Kidney capillary endothelial cell (primary cell): ENCODE measurements around the gene CAMK2D.
A peak's percentile ranks its signal among the peaks of the same experiment; 100 is the strongest.

ENCODE experiments used
- DNase-seq: peaks from one replicate; pipeline ENCODE4 v3.0.0-alpha.2; 2018; ENCODE audit warnings: low spot score

CAMK2D gene

DNA sequence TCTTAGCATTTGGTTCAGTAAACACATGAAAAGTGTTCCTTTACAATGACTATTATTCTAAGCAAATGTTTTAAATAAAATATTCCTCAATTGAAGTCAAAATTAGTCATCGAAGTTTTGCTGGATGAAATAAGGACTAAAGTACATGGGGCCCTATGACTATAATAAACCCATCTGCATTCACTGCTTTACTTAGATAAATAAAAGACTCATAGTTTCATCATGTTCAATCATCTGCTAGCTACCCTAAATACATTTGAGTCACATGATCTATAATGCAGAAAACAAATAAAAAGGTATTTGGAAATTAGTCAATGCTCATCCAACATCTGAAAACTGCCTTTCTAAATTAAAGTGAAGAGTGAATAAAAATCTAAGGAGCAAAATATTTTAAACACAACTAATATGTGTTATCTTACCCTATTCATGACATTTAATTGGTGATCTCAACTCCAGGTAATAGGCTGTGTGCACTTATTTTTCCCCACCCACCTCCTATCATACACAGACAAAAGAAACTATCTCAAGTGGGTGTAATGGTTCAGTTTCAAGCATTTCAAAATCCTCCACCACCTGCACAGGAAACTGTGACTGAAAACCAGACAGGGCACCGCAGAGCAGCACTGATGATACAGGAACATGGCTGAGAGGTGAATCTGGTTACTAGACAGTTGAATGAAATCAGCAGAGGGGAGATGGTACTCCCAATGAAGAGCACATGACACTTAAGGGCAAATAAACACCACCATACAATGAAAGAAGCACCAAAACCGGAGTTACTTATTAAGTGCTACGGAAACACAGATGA is 78.6 kb downstream of the CAMK2D start:
- DNase-seq: no peak

DNA sequence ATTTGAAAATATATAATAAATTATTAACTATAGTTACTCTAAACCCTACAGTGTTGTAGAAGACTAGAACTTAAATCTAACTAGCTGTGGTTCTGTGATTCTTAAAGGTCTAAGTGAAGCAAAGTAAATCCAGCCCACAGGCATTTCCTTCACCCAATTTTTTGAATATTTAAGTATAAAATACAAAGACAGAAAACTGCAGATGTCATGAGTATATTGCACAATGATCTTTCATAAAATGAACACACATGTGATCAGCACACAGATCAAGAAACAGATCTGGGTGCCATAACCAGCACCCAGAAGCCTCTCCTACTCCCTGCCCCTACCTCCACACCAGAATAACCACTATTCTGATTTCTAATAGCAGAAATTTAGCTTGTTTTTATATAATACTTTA is 82.9 kb downstream of the CAMK2D start:
- DNase-seq: no peak

DNA sequence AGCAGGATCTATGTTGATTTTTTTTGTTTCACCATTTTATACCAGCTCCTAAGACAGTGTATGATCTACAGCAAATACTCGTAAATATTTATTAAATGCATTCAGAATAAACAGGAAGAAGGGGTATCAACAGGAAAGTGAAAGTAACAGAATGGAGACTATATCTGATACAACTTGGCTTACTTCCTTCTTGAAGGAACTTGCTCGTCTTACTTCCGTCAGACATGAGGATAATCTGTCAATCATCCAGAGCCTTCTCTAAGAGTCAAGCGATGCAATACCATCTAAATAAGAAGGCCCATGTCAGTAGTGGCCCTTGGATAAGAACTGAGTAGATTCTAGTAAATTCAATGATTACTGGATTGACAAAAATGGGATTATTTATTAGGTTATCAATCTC is 84.2 kb downstream of the CAMK2D start:
- no peak for DNase-seq

DNA sequence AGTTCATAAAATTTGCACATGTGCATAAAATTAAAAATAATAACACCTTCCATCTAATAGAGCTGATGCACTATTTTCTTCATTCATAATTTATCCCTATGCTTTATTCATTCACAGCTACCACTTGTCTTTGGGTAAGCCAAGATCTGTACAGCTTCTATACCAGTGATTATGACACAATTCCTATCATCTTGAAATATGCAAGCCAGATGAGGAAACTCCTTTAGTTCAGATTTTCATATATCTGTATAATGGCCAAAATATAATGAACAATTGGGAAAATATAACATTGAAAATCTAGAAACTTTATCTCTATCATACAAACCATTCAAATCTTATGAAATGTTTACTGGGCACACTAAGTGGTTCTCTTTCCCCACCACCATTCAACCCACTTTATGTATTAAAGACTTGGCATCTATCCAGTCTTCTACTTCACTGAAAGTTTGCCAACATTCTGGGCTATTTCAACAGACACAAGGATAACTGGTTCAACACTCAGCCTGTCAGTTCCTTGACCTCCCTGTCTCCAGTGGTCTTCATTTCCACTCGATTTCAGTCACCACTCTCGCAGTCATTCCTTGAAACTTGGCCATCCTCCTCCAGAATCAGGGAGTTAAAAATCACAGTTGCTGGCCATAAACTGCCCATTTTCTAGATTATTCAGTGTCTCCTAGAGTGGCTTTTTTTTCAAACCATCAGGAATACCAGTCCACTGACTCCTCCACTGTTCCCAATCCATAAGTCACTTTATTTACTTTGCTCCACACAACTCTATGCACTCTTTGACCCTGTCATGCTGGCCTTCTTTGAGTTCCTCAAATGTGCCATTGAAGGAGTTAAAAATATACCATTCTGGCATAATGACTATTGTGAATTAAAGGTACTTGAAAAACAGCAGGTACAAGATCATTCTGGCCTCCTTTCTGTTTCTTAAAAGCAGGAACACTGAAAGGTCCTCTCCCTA is 85.5 kb downstream of the CAMK2D start:
- DNase-seq: no peak

DNA sequence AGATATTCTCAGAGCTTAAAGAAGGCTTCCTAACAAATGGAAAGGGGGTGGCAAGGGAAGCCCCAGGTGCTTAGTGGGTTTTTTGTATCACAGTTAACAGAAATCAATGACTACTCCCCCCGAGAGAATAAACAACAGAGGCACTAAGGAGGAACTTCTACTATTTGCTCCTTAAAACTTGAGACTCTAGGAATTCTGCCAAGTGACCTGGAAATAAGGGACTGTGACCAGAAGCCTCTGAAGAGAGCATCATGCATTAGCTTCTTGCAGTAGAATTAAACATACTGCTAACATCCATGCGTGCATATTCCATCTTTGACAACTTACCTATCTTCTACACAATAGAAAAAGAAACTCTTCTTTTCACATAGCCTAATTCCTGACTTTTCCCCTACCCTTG is 86.8 kb downstream of the CAMK2D start:
- DNase-seq: no peak

DNA sequence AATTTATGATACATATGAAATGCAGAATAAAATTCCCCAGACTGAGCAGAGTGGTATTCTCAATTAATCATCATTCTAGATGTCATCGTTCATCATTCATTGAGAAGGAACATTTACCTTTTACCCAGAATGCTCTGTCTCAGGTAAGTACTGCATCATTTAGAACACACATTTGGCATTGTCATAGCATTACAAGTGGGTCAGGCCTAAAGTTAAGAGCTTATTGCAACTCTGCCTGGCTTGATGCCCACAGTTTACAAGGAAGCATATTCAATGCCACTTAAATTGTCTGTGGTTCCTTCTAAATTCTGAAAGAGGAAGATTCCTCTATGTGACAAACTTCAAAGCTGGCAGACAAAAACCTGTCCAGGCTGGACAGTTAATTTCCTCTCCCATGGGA is 87.3 kb downstream of the CAMK2D start:
- no peak for DNase-seq

DNA sequence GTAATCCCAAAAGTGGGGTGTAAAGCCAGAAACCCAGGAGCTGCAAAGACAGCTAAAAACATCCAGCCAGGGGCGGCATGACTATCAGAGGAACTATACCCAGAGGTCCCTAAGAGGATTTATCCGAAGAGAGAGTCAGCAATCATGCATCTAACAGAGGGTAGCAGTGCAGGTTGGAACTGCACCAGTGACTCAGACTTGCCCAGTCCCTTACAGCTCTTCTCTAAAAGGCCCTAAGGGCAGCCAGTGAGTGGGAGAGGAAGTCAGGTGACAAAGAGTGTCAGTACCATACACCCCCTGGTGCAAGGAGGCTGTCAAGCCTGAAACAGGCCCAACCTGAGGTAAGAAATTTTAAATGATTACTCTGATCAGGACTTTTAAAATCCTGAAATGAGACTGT is 88.1 kb downstream of the CAMK2D start:
- DNase-seq: no peak

DNA sequence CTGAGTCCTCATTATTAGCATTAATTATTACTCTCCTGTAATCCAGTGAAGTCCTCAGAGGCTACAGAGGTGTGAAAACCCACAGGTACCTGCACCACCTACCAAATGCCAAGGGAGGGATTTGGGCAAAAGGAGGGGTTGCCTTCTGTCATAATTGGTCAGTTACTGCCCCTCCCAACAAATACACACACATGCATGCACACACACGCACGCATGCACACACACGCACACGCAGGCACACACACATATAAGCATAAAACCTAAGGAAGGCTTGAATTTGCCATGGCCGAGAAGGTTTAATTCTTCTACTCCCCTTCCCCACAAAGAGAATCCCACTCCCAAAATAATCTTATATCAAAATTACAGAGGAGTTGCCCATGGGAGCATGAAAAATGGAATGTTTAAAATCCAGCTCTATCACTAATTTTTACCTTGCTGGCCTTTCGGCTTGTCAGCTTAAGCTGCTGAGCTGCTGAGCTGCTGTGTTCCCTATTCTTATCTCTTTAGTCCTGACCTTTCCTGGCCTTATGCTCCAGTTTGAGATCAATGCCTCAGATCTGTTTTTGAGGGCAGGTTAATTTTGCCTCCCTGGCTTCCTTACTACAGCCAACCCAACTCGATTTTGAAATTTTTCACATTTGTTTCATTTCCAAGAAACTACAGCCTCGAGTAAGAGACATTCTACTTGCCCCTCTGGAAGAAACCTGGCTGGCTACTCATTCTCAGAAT is 95.0 kb downstream of the CAMK2D start:
- DNase-seq: no peak

DNA sequence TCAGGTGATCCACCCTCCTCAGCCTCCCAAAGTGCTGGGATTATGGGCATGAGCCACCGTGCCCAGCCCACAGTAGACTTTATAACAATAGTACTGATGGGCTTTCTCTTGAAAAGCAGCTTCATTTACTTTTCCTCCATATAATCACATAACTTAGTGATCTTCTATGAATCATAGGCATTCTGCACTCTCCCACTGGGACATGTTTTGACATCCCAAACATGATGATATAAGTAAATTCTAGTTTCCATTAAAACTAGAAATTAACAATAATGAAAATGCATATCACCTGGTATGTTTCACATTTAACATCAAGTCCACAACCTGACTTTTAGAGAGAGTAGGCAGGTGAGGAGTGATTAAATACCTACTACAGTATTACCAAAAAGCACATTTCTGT is 96.5 kb downstream of the CAMK2D start:
- no peak for DNase-seq

DNA sequence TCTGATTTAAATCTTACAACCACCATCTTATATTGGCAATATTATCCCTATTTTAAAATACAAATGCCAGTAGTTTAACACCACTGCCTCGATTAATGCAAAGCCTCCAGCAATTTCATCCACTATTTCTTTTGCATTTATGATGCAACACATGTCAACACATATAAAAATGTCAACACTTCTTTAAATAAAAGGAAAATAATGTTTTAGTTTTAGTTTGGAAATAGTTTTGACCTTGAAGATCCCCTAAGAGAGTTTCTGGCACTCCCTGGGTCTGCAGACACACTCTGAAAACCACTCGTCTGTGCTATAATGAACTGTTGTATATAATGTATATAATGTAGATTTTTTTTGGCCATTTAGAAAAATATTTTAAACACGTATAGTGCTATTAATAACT is 99.0 kb downstream of the CAMK2D start:
- DNase-seq: no peak

DNA sequence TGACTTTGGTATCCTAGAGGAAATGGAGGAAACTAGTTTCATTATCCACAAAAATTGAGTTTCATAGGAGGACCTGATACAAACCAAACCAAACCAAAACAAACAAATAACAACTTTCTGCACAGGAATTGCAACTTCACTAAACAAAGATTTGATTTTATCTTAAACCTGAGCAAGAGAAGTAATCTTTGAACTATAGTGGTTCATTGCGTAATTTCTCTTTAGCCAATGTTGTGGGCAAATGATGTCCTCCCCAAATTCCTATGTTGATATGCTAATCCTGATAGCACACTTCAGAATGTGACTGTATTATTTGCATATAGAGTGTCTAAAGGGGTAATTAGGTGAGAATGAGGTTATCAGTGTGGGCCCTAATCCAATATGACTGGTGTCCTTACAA is 102.4 kb downstream of the CAMK2D start:
- DNase-seq: no peak

DNA sequence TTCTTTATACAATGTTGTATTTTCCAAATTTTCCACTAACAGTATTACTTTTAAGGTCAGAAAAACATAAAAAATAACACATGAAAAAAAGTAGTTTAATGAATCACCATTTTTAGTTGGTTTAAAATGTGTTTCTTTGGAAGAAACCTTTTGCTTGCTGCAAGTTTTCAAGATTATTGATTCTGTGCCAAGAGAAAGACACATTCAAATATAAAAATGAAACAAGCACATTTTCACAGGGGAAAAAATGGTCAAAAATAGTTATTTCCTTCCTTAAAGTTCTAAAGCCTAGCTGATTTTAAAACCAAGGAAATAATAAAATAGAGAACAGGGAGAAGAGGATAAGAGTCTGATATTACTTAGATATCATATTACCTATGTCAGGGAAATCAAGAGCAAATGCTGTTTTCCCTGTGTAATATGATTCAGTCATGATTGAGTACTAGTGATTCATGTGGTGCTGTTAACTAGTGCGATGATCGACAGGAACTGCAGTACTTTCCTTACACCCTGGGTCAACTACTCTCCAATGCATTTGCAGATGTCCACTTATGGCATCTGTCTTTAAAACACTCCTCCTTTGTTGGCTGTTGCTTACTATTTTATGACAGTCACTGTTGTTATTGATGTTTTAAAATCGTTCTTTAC is 103.8 kb downstream of the CAMK2D start:
- DNase-seq: no peak

DNA sequence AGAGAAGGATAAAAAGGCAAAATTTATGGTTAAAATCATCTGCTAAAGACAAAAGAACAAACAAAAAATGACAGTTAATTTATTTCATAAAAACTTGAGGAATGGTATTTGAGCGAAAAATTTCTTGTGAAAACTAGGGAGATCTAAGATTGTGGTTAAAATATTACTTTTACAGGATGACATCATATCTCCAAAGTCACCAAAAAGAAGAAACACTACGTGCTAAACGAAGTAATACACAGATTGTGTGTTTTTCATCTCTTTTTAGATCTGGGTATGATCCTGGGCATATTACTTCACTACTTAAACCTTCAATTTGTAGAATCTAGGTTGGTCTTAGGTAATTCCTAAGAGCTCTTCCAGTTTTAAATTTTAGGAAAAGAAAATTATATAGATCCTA is 107.7 kb downstream of the CAMK2D start:
- DNase-seq: no peak

DNA sequence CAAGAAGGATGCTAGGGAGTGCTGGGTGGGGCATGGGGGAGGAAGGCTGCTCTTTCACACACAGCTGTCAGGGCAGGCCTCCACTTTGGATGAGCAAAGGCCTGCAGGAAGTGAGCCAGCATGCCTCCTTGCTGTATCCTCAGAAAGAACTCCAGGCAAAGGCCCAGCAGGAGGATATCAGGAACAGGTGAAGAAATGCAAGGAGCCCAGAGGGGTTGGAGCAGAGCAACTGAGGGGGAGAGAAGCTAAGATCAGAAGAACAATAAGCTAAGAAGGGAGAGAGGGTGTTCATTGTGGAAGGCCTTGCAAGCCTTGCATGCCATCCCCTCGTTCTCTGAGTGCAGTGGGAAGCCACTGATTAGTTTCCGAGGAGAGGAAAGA is 115.1 kb downstream of the CAMK2D start:
- peak; percentile 3 for DNase-seq

DNA sequence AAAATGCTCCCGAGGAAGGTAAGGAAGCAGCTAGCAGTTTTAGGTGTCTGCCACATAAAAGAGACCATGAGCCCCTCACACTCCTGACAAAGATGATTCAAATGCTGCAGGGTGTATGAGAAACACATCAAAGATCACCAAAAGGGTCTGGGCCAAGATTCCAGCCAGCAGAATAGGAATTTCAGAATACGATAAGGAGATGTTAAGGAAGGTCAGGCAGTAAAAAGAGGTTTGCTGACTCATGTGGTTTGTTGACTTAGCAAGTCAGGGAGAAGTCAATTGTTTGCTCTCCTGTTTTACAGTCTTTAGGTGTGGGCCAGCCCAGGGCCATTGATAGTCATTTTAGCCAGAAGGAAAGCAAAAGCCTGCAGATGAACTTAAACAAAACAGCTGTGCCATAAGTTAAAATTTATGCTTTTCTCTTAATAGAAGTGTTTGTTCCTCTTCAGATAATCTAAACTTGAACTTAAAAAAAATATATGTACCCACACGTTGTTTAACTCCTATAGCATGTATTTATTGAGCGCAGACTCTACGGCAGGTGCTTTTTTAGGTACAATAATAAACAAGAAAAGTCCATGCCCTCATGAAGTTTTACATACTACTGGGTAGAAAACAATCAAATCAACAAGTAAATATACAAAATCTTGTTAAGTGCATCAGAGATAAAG is 115.6 kb downstream of the CAMK2D start:
- DNase-seq: no peak

DNA sequence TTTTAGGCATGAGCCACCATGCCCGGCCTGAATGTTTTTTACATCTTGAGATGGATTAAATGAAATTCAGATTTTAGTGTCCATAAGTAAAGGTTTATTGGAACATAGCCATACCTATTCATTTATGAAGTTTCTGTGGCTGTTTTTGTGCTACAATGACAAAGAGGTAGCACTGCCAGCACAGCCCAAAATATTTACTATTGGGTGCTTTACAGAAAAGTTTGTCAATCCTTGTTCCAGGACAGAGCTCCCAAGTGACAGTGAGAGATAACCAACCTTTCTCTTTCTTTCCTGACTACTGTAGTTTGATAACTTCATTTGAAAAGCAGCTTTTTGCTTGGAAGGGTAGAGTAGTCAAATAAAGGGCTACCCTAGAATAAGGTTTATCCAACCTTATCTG is 116.2 kb downstream of the CAMK2D start:
- DNase-seq: no peak

DNA sequence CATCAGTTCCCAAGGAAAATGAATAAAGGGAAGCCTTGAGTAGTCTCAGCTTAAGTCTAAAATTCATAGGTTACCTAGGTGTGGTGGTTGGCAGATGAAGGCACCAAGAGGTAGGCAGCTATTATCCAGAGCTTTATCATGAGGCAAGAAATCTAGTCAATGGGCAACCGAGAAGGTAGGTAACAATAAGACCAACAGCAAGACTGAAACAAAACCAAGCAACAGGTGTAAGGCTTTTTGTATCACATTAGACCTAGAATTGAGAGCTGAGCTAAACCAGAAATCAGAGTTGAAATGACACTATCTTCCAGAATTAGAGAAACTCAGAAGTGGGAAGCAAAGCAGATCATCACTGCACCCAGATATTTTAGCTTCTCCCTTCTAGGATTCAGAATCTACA is 117.1 kb downstream of the CAMK2D start:
- DNase-seq: no peak

DNA sequence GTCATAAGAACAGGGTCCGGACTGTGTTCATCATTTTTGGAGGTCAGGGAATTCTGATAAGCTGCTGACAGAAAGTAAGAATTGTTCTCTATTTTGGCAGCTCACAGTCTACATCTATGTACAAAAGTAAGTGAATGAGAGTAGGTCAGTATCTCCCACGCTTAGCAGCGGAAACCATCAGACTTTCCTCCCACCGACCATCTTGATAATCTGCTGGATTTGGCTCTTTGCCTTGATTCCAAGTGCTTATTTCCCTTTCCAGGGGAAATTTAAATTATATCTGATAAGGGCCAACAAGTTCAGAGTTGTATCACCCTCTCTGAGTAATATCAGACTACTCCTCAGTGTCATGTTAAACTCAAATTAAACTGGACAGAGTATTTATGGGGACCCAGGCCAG is 118.0 kb downstream of the CAMK2D start:
- DNase-seq: no peak

DNA sequence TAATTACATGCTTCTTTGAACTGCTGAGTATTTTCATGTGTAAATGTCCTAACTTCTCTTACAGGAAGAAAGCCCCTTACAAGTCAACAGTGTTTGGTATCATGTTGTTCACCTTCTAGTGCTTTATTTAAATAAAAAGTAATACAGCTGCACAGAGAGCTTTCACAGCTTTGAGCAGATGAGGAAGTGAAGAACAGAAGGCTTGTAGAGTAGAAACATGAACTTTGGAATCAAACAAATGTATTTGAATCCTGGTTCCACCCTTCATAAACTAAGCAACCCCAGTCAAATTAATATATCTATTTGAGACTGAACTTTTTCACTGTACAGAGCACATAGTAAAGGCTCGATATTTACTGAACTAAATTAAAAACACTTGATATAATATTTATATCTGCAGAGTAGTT is 120.5 kb downstream of the CAMK2D start:
- DNase-seq: no peak

DNA sequence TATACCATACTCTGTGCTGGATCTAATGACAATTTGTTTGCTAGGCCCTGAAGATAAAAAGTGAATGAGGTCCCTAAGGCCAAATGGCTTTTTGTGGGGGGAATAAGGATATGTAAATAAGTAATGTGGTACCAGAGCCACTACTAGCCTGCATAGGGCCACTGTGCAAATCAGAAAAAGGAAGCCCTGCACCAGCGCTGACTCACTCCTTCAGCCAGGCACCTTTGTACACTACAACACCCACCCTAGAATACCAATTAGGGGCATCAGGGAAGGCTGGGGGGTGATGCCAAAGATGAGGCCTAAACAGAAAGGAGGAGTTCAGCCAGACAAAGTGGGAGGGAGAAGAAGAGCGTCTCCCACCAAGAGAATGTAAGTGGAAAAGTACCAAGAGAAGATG is 122.2 kb downstream of the CAMK2D start:
- no peak for DNase-seq

DNA sequence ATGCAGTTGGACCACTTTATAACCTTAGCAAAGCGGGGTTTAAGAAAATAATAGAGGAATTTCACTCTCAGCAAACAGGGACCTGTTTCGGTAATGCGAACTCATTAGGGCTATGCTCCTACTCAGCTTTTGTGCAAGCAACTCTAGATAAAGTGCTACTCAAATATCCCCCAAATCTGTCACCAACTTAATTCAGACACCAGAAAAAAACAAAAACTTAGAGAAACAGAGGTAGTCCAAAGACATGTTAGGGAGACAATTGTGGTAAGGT is 123.0 kb downstream of the CAMK2D start:
- no peak for DNase-seq
